ENCODE data around the gene ASPA. TPM values are rescaled to one million over a fixed set of nuclear protein-coding genes. Genes with fewer than 3 reads are reported as not detected.
"Not testable (repeated sequence)": the region's sequence is repeated elsewhere in the genome, so short reads cannot be mapped to it uniquely, and the experiment has no call there.

Gene ASPA
- total RNA-seq, 1 donor from 2014 or later = 0.94 TPM

DNA sequence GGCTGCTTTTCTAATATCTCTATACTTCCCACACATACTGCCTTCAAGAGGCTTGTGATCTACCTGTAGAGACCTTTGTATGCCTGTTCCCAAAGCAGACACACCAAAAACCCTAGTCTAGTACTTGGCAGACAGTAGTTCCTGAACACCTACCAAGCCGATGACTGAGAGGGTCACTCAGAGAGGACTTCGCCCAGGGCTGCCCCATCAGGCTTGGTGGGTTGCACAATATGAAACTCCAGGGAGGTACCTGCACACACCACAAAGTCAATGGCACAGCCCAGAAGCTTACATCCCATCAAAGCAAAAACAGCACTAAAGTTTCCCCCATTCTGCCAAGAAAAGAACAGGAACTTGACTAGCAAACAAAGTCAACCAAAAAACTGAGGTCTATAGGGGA lies 30.3 kb downstream of the ASPA start:
- DNase-seq (ENCODE audit: low spot score) = no peak
- intact Hi-C loops (cut with DNase I) = no loop called here

DNA sequence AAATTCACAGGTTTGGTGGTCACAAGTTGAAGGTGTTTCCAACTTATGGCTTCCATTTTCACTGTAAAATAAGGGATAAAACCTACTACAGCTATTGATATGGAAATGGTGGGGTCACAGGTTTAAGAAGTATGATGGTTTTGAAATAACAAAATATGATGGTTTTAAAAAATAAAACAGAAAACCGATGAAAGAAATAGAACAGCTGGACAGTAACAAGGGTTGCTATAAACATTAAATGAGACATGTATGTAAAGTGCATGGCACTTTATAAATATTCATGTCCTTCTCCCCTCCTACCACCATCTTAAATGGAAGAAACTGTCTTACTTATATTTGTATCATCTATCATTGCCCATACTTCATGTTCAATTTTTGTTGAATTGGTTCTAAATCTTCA lies 31.3 kb downstream of the ASPA start:
- intact Hi-C loops (cut with DNase I) = no loop called here
- DNase-seq (ENCODE audit: low spot score) = no peak

DNA sequence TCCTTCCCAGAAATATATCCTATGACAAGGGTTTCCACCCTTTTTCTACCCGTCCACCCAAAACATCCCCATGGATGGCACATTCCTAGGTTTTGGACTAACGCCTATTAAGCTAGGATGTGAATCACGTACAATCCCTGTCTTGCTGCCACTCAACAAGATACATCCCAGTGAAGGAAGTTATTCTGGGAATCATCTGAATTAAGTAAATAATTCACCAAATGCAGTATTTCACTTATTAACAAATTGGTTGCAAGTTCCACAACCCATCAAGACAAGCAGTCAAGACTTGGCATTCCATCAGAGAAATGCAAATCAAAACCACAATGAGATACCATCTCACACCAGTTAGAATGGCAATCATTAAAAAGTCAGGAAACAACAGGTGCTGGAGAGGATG lies 32.1 kb downstream of the ASPA start:
- intact Hi-C loops (cut with DNase I) = no loop called here
- DNase-seq (ENCODE audit: low spot score) = no peak

DNA sequence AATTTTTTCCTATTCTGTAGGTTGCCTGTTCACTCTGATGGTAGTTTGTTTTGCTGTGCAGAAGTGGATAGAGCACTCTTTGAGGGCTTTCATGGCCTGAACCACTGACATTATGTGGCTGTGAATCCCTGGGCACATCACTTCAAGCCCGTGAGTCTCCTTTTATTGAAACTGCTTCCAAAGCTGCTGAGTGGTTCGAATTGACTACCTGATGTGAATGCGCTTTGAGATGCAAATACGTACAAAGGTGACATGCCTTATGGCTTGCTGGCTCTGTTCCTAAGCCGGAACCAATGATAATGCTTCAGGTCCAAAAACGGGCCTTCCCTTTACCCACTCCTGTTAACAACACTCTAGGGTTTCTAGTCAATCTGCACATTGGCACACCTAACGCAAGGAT lies 34.3 kb downstream of the ASPA start:
- DNase-seq (ENCODE audit: low spot score) = no peak
- intact Hi-C loops (cut with DNase I) = no loop called here

DNA sequence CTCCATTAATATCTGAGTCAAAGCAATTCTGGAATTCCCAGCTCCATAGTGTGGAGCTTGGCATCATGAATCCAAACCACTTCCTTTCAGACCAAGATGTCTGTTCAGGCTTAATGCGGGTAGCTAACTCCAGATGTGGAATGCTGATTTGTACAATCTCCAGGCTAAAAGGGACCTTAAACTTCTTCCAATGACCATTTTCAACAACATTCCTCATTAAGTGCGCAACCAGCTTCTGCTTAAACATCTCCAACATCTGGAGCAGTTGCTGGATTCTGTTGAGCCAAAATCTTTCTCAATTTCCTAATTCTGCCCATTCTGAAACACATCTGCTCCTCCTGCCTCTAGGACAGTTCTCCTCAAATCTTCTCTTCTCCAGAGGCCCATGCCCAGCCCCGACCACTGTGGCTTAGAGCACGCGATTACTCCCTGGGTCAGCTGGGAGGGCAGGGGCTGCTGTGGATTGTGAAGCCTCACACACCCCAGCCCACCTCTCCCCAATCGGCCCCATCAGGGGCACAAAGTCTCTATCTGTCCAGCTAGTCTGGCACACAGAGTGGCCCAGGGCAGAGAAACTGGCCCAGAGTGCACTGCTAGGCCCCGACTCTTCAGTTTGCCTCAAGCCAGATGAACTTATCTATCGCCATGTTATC lies 36.2 kb downstream of the ASPA start:
- intact Hi-C loops (cut with DNase I) = loop anchor here (2.0 kb wide), 1 partner anchor 19 kb away; no protein-coding TSS in a partner anchor
- DNase-seq (ENCODE audit: low spot score) = no peak

DNA sequence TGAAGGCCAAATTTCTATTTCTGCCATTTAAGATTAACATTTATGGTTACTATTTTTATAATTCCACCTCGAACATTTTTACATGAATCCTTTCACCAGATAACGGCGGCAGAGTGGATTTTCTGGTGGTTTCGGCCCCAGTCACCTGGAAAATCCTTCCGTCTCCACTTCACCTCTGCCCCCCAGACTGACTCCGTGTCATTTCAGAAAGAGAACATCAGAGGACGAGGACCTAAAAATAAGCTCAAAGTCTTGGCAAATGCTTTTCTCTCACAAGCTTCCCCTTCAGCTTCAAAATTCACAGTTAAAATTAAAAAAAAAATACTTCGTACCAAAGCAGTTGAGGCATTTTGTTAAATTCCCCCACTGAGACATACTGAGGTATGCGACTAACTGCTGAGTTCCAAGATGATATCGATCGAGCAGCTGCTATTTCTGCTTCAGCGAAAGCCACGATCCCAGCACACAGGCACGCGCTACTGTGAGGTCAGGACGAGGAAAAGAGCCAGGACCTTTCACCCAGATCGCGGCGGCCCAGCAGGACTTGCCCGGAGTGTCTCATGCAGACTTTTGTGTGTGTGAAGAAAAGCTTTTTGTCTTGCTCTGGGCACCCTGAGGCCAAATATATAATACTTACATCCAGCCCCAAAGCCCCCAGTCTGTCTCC lies 36.8 kb downstream of the ASPA start:
- intact Hi-C loops (cut with DNase I) = loop anchor here (2.0 kb wide), 1 partner anchor 18 kb away; no protein-coding TSS in a partner anchor
- DNase-seq (ENCODE audit: low spot score) = peak; percentile 87

DNA sequence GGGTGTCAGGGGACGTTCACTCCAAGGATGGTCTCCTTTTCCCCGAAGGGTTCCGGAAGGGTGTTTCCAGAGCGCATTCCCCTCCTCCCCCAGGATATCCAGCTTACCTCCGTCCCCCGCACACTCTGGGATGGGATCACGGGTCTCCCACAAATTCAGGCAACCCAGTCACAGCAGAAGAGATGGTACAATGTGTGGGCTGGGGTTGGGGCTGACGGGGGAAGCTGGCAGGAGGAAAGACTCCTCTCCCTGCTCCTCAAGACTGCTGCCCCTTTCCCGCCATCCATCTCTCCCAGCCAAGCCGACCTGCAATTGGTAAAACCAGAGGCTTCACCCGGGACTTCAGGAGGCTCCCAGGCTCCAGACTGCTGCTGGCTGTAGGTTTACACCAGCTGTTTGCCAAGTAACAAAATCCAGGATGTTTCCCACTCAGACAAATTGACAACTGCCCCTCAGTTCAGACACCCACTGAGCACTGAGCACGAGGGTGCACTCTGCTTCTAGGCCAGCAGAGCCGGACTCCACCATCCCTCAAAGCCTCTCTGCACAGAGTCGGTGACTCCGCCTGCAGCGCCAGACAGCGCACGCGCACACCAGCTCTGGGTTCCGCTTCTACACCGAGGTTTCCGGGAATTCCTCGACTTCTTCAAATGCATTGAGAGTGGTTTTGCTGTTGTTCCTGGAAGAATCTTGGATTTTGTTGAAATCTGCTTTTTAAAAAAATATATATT lies 37.7 kb downstream of the ASPA start:
- no peak for DNase-seq (ENCODE audit: low spot score)
- intact Hi-C loops (cut with DNase I) = loop anchor here (2.0 kb wide), 1 partner anchor 17 kb away; no protein-coding TSS in a partner anchor

DNA sequence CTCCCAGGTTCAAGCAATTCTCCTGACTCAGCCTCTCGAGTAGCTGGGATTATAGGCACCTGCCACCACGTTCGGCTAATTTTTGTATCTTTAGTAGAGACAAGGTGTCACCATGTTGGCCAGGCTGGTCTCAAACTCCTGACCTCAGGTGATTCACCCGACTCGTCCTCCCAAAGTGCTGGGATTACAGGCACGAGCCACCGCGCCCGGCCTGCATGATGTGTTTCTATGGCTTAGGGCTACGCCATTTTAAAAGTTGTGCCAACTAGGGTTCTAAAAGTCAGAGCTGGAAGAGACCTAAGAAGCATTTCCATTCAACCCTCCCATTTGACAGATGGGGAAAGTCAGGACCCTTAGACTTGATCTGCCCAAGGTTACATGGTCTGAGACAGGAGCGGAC lies 38.4 kb downstream of the ASPA start:
- DNase-seq (ENCODE audit: low spot score); intact Hi-C loops (cut with DNase I): not testable (repeated sequence)

DNA sequence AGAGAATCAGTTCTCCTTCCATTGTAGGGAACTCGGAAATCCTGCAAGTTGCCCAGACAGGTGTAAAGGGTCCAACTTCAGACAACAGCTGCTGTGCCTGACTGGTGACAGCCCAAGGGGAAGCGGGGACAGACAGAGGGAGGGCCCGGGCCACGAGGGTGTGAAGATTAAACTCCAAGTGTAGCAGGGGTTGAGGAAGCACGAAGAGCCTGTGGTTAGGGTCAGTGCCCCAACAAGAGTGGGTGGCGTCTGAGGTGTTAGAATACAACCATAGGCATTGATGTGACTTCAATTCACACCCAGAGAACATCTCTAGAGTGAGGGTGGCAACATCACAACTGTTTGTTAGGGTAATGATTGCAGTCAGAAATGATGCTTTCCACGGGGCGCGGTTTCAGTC lies 39.1 kb downstream of the ASPA start:
- intact Hi-C loops (cut with DNase I) = no loop called here
- DNase-seq (ENCODE audit: low spot score) = no peak

DNA sequence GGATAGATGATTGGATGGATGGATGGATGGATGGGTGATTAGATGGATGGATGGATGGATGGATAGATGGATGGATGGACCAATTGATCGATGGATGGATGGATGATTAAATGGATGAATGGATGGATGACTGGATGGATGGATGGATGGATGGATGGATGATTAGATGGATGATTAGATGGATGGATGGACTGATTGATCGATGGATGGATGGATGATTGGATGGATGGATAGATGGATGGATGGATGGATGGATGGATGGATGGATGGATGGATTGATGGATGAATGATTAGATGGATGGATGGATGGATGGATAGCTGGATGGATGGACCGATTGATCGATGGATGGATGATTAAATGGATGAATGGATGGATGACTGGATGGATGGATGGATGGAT lies 43.7 kb downstream of the ASPA start:
- DNase-seq (ENCODE audit: low spot score); intact Hi-C loops (cut with DNase I): not testable (repeated sequence)

DNA sequence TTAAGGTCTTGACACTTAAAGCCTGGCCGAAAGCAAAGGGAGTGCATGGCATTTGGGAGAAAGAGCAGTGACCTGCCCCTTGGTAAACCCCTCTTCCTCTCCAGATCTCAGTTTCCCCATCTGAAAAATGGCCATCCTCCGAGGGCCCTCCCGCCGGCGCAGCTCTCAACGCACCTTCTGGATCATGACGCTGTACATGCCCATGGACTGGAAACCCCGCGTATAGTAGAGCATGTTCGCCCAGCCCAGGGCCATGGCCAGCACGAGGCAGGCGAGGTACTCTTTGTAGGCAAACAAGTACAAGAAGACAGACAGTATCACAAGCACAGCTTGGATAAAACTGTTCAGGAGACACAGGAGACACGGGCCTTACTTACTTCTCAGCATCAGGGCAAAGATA lies 48.2 kb downstream of the ASPA start:
- DNase-seq (ENCODE audit: low spot score) = no peak
- intact Hi-C loops (cut with DNase I) = no loop called here

DNA sequence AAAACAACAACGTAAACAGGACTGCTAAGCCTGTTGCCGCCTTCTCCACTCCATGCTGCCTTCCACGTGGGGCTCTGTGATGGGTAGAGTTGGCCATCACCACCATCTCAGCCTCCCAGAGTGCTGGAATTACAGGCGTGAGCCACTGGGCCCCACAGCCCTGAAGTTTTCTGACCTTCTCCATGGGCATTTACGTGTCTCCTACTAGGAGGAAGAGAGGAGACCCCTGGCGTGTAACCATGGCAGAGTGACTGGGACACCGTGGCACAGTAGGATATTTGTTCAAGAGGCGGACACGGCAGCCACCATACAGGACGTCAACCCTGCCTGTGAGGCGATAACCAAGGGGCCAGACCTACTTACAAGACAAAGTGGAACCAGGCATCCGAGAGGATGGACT lies 50.7 kb downstream of the ASPA start:
- DNase-seq (ENCODE audit: low spot score) = no peak
- intact Hi-C loops (cut with DNase I) = no loop called here

DNA sequence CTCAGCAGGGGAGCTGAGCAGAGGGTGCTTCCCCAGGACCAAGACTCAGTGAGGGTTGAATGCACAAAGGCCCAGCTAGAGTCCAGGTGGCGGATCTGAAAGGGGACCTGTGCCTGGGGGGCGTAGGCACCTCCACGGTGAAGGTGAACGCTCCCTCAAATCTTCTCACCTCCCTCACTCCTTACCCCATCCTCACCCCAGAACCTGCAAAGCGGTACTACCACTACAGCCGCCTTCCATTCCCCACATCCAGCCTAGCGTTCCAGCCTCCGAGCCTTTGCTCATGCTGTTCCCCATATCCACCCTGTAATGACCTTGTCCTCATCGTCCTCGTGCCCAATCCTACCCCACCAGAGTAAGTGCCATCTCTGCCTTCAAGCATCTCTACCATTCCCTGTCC lies 51.2 kb downstream of the ASPA start:
- DNase-seq (ENCODE audit: low spot score) = no peak
- intact Hi-C loops (cut with DNase I) = no loop called here

DNA sequence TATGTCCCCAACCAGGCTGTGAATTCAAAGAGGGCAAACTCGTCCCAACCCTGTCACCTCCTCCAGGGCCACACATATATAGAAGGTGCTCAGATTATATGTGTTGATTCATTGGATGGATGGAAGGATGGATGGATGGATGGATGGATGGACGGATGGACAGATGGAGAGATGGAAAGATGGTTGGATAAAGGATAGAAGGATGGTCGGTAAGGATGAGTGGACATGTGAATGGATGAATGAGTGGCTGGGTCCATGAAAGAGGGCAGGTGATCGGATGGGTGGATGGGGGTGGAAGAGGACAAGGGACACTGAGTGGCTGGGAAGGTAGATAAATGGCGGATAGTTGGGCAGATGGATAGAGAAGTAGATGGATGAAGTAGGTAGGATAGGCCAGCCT lies 51.7 kb downstream of the ASPA start:
- intact Hi-C loops (cut with DNase I) = no loop called here
- no peak for DNase-seq (ENCODE audit: low spot score)

DNA sequence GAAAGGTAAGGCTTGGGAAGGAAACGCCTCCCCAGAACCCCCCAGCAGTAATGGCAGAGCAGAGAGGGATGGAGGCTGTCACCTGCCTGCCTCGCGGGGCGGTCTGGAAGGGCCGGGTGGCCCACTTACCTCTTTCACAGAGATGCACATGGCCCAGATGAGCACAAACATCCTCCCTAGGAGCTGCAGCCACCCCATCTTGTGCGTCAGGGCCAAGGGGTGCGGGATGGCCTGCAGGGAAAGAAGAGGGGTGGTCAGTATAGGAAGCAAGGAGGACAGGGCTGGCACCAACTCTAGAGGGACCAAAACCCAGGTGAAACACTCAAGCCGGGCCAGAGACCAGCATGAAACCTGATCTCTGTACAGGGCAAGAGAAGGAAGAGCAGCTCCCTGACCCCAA lies 52.1 kb downstream of the ASPA start:
- no peak for DNase-seq (ENCODE audit: low spot score)
- intact Hi-C loops (cut with DNase I) = no loop called here

DNA sequence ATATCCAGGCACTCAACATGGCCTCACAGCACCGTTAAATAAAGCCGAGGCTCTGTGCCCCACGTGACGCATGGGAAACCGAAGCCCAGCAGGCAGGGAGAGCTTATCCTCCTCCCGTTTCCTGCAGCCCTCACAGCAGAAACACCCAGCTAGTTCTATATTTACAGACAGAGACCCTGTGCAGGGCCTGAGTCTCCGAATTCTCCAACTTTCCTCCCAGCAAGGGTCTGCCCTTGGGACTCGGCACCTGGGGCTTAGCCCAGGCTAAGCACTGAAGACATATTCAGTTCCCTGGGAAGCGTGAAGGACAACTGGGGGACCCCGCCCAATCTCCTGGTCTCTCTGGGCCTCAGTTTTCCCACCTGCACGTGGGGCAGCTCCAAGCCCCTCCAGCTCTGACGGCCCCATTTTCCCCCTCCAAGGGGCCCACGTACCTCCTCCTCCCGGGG lies 52.6 kb downstream of the ASPA start:
- intact Hi-C loops (cut with DNase I) = no loop called here
- DNase-seq (ENCODE audit: low spot score) = no peak

DNA sequence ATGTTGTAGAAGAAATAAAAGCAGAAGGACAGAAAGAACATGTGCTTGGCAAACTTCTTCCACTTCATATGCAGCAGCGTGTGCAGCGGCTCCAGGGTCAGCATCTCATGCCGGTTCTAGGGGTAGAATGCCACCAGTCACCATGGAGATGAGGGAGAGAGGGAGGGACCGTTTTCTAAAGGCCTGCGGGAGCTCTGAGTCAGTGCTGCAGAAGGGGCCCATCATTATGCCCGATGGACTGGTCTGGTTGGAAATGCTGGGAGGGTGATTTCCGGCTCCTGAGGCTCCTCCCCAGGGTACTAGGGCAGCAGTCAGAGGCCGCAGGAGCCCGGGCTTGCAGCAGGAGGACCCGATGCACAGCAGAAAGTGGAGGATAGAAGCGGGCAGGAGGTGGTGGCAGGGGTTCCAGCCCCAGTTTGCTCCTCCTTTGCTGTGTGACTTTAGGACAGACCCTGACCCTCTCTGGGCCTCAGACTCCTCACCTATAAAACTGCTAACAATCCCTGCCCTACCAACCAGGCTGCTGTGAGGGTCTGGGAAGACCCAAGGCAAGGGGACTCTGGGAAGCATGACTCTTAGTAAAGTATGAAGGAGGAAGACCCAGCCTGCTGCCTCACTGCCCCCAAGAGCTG lies 53.2 kb downstream of the ASPA start:
- intact Hi-C loops (cut with DNase I) = no loop called here

DNA sequence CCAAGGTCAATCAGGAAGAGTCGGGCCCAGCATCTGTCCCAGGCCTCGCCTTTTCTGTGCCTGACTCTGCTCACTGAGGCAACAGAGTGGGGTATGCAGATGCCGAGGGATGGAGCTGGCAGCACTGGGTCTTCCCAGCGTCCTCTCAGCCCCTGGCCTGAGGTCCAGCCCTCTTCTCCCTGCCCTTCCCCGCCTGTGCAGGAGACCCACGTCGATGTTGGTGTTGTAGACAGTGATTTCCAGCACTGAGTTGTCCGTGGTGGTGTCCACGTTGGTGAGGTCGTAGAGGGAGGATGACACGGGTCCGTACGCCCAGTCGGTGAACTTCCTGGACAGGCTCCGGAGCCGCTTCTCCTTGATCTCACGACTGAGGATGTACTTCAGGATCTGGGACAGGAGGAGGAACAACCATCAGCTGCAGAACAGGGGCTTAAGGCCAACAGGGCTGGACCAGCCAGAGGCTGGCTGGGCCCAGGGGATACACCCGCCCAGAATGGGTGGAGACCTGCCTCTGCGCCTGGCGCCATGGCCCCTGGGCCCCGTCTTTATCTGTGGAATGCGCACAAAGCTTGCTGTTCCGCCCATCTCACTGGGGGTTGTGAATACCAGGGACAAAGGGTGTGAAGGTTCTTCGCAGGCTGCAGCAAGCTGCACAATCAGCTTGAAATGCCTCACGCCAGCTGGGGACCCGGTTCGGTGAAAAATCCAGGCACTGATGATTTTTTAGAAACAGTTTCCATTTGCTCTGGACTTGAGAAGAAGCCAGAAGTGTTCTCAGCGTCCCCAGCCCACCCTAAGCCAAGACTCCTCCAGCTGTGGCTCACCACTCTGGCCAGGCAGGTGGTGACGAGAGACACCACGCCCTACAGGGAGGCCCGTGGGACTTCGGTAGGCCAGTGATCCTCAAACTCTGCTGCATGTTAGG lies 54.3 kb downstream of the ASPA start:
- intact Hi-C loops (cut with DNase I) = loop anchor here (2.0 to 10.0 kb wide), 3 partner anchors 17 to 135 kb away; partner anchors contain the start of genes CTNS, EMC6, SHPK and TAX1BP3
- DNase-seq (ENCODE audit: low spot score) = no peak

More for the DNA sequence above, 53.2 kb downstream of the ASPA start:
- DNase-seq (ENCODE audit: low spot score) = no peak
